Renal cortex interstitium (tissue), 11 donors: Measurements from ENCODE around the gene MANBA. TPM values are rescaled to one million over a fixed set of nuclear protein-coding genes. Genes with fewer than 3 reads are reported as not detected.

Source experiments
- DNase-seq, 11 donors: peaks; one replicate each; pipeline ENCODE4 v3.0.0-alpha.2; 2013; ENCODE audit warnings: low read depth in 9 of 11, low spot score in 4 of 11; ENCODE audit errors: extremely low read depth in 1 of 11
- polyA plus RNA-seq, 3 donors: library from polyadenylated mRNA; unstranded; fragments of 120-200 nt; gene quantifications; one replicate each; pipeline ENCODE4 v1.2.1, GENCODE V29; 2013; ENCODE audit not compliant: insufficient read length in 3 of 3

The MANBA gene
- polyA plus RNA-seq, 3 donors: 19.2 to 21.0 (median 19.3) TPM

DNA sequence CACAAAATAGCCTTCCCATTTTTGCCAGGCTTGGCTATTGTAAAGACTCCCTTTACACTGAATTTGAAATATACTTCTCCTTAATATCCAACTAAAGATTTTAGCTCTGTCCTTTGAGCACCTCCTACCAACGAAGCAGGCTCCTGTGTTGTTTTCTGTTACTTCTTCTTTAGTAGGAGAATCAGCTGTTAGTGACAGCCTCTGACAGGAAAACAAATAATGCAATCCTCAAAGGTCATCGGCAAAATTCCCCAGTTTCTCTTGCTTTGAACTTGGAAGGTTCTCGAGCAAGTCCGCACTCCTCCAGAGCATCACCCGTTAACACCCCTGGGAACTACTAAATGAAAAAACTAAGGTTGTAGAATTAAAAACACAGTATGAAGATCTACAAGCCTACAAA is 66.9 kb downstream of the MANBA start:
- no peak for DNase-seq

DNA sequence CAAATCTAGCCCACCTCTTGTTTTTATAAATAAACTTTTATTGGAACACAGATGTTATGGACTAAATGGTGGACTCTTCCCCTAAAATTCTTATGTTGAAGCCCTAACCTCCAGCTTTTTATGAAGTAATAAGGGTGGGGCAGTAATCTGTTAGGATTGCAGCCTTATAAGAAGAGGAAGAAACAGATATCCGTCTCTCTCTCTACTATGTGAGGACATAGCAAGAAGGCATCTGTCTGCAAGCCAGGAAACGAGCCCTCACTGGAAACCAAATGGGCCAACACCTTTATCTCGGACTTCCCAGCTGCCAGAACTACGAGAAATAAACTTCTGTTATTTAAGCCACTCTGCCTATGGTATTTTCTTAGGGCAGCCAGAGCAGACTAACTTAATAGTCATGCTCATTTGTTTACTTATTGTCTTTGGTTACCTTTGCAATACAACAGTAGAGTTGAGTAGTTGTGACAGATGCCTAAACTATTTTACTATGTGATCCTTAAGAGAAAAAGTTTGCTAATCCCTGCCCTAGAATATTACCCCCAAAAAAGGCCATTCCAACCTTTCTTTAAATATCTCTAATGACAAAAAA is 67.4 kb downstream of the MANBA start:
- no peak for DNase-seq

DNA sequence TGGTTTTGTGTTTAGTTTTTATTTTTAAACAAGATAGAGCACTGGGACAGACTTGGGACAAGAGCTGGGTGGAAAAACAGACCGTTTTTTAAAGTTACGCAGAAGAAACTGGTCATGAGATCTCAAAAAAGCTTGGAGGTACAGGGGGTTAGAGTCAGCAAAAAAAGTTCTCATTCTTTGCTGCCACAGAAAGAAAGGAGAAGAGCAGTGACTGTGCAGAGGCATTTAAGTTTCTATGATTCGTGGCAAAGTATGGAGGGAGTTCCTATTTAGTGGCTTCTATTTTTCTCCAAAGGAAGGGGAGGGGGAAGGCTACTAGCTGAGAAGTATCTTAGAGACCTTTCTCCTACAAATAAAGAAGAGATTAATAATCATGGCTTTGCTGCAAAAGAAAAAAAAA is 68.3 kb downstream of the MANBA start:
- no peak for DNase-seq

DNA sequence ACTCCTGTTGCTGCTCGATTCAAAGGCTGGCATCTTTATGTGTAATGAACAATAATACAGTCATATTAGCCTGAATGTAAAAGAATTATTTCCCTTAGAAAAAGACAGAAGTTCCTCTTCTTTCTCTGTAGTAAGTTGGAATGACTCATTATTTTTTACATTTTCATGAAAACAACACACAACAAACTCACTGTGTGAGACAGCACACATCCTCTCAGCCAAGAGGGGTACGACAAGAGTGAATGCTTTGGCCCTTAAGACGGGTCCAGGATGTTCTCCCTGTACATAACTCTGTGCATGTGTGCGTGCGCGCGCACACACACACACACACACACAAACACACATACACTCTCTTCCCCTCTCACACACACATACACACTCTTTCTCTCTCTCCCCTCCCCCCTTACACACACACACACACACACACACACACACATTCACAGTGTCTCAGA is 72.8 kb downstream of the MANBA start:
- no peak for DNase-seq

DNA sequence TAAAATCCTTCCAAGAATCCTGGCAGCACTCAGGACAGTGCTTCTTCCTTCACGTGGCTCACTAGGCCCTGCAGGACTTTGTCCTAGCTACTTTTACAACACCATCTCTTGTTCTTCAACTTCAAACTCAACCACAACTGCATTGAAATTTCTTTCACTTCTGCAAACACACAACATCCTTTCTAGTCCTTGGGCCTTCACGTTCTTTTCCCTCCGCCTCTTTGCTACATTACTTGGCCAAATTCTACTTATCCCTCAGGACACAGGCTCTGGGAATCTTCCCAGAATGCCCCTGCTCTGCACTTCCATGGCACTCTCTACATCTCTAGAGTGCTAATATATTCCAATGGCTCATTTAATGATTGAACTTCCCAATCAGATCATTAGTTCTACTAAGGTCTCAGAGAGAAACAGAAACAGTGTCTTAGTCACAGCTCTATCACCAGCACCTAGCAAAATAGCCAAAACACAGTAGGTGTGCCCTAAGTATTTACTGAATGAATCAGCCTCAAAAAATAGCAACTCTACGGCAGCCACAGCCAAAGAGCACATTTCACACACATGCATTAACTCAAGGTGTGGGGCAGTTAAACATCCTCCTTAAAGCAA is 73.3 kb downstream of the MANBA start:
- DNase-seq: no peak

DNA sequence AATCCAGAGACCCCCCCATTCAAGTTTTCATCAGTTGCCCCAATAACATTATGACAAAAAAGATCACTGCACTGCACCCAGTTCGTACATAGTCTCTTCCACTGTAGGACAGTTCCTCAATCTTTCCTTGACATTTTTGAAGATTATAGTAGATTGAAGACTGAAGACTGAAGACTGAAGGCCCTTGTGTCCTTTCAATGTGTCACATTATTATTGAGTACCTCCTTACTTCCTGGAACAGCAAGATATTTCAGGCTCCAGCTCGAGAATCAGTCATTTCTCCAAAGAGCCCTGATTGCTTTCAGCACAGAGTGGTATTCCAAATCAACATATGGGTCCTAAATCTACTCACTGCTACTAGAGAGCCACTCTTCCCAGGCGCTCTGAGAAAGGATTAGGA is 75.0 kb downstream of the MANBA start:
- DNase-seq: no peak

DNA sequence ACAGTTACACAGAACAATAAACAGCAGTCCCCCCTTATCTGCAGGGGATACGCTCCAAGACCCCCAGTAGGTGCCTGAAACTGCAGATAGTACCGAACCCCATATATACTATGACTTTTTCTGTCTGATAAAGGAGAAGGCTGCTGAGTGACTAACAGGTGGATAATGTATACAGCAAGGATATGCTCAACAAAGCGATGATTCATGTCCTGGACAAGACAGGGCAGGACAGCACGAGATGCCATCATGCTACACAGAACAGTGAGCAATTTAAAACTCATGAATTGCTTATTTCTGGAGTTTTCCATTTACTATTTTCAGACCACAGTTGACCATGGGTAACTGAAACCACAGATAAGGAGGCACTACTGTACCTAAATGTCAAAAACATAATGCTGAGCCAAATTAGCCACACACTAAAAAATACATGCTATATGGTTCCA is 76.1 kb downstream of the MANBA start:
- DNase-seq: no peak

DNA sequence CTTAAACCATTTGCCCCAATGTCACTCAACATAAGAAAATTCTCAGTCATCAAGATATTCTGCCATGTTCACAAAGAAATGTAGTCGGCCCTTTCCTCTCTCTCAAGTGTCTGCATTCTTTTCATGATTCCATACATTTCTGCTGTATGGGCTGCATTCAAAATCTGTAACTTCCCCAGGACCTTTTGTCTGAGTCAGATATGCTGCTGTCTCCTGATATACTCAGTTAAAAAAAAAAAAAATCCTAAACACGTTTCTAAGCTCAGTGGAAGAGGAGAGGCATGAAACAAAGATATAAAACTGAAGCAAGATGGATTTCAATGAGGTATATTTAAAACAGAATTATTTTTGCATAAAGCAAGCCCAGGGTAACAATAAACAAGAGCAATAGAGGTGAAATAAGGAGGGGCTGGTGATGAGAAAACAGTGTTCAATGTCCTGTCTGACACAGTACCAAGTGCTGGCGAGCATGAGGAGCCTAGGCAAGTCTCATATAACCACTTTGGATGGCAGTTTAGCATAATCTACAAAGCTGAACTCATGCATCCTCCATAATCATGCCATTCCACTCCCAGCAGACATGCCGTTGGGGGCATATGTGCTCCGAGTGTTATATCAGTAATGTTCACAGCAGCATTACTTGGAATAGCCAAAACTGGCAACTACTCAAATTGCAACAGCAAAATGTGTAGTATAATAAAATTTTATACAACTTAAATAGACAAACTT is 76.7 kb downstream of the MANBA start:
- DNase-seq: no peak

DNA sequence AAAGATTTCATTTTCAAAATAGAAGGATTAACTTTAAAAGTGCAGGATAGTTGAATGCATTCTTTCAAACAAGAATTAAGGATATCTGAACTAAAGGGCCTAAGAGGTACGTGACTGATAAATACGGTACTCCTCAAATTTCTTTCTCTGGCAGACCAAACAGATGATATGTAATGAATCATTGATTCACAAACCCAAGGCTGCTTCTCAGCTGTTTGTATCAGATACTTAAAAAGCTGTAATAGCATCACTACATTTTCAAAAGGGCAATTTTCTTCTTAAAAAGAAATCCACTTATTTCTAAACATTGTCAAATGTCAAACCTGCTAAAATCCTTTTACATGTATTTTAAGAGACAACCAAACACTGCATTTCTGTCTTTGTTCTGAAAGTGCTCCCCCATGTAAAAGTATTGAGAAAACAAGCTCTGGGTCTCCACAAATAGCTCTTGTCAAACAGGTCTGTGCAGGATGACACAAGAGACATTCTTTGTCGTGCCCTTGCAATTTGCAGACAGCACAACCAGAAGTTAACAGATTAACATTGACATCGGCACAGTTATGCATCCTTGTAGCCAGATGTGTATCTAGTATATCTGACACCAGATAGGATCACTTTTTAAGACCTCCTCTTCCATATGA is 82.0 kb downstream of the MANBA start:
- DNase-seq: no peak

DNA sequence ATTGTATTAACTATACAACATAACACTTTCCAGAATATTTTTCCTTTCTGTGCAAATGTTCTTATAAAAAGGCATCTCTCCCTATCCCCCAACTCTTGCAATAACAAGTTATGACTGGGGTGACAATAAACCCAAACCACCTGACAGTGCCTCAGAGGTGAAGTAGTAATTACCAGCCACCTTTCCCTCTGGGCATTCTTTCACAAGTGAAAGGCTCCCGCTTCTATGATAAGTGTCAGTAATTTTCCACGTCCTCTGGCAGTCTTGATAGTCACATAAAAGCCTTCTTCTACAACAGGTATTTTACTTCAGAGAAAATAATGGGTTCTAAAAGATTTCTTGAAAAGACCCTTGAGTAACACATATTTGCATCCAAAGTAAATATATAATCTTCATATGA is 82.7 kb downstream of the MANBA start:
- DNase-seq: no peak

DNA sequence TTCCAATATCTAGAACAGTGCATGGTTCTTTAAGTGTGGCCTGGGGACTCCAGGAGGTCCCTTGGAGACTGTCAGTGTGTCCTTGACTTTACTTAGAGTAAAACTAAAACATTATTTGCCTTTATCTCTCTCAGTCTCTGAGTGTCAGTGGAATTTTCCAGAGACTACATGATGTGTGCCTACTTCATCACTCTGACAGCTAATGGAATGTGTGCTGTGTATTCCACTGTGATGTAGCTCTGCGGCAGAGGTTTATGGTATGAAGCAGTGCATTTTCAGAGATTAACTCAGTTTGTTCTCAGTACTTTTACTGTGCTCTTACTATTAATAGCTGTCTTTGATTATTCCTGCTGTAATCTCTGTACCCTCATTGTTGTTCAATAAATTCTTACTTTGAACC is 85.6 kb downstream of the MANBA start:
- no peak for DNase-seq

DNA sequence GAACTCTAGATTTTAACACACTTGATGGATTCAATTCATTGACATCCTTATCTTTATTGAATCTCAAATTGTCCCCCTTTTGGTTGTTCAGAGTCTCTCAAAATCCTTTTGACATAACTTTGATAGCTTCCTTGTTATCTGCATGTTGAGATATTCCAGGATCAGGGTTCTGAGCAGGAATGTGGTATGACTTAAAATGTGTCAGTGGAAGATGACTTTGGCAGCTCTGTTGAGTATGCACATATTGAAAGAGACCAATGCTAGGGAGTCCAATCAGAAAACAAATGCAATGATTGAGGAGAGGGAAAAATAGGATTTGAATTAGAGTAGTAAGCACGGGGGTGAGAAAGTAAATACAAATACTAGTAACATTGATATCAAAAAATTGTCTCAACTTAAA is 93.8 kb downstream of the MANBA start:
- no peak for DNase-seq

DNA sequence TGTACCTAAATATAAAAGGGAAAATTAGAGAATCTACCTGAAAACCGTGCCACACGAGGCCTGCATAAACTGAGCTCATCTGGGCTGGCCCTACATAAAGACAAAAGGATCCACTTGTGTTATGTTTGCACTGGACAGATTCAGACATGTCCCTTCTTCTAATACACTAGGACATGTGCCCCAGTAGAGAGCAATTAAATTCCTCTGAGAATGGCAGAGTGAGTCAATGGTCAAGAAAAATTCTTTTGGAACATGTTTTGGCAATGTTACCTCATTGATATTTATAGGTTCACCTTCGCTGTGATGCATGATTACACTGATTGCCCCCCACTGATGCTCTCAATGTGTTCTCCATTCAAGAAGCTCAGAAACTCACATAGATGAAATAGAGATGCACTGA is 95.2 kb downstream of the MANBA start:
- DNase-seq: no peak

DNA sequence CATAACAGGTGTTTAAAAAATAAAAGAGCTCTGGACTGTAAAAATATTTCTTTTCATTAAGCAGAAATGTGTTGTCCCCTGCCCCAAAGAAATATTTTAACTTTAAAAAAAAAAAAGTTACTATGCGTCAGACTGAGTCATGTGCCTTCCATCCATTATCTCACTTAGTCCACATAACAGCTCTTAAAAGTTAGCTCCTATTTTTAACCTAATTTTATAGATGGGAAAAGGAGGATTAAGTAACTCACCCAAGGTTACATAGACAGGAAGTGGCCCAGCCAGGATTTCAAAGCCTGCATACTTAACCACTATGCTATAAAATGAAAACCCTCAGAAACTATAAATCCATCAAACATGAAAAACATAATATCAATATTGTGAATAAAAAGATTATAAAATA is 97.7 kb downstream of the MANBA start:
- DNase-seq: no peak

DNA sequence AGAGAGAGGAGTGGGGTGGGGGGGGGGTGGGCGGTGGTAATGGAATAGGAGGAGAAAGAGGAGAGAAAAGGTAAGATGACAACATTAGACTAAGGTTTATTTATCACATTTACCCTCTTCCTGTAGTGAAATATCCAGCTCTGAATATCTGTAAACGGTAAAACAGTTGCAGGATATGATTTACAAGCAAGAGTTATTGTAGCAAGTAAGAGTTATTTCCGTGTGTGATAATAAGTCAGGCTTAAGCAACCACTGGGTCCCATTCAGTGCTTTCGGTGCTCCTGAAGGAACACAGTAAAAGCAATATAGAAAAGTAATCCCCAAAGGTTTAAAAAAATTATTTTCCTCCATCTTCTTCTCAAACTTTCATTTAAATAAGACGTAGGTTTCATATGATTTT is 103.6 kb downstream of the MANBA start:
- no peak for DNase-seq

DNA sequence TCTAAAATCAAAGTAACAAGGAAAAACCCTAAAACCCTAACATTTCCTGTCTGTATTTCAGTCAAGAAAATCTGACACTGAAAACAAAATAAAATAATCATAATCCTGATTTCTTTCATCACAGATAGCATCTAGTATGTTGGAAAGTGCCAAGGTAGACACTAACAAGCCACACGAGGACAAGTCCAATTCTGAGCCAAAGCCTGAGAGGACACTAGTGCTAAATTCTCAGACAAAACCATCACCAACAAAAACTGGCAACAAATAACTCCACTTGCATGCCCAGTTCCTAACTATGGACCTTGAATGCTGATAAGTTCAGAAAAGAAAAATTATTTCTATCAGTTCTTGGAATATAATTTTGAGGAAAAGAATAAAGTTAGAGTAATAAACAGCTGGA is 113.7 kb downstream of the MANBA start:
- no peak for DNase-seq

DNA sequence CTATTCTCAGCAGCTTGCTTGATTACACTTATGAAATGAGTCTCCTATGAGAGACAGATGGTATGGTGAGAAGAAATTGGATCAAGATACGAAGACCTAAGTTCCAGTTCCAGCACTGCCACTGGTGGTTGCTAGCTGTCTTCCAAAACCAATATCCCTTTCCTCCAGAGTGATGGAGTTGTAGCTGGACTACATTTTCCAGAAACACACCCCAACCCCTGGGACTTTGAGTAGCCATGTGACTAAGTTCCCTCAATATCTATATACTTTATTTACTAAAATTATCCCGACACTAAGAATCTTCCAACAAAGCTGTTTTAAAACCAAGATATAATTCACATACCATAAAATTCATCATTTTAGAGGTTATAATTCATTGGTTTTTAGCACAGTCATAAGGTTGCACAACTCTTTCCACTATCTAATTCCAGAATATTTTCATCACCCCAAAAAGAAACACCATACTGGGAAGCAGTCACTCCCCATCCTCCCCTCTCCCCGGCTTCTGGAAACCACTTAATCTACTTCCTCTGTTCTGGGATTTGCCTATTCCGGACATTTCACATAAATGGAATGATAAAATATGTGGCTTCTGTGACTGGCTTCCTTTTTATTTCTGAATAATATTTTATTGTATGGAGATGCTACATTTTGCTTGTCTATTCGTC is 118.0 kb downstream of the MANBA start:
- DNase-seq: no peak

DNA sequence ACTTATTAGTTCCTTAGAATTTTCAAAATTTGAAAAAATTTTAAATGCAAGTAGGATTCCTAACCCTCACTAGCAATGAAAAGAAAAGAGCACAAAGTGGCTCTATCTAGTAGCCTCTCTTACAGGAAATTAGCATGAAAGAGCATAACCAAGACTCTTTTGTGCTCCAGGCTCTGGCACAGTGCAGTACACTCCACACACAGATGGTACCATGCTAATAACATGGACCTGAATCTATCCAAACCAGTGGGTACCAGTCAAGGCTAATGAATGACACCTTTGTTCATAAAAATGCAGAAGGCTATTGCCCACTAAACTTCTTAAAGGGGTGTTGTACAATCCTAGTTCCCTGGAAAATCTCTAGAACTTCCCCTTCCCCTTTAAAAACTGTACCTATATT is 119.0 kb downstream of the MANBA start:
- DNase-seq: no peak

DNA sequence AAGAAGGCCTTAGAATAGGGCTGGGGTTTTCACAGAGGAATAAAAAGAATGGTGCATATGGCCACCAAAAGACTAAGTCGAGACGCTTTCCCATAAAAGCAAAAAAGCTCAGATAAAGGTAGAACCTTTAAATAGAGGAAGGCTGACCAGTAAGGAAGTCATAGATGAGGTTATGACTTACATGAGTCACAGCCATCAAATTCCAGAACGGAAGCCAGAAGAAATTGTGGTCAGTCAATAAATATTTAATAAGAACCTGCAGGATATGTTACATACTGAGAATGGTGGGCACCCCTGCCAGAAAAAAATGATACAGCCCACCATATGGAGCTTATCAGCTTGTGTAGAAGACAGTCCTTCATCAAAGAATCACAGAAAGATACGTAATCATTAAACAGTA is 120.1 kb downstream of the MANBA start:
- no peak for DNase-seq

DNA sequence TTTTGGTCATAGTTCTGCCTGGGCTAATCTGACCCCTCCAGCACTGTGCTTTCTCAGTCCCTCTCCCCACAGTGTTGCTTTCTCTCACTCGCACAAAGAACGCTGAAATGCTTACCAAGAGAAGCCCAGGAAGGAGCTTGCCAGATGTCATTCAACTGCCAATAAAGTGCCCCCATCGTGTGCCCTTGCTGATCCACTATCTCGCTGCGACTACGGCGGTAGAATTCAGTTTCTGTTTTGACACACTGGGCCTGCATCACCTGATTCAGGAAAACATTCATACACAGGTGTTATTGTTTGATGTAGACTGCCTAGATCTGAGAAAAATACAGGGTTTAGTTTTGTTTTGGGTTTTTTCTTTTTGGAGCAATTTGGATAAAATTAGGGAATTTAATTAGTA is 121.2 kb downstream of the MANBA start:
- no peak for DNase-seq
